Cardiac ventricle fibroblast (primary cell): ENCODE results near the gene NRIP3. TPM values are rescaled to one million over a fixed set of nuclear protein-coding genes. Genes with fewer than 3 reads are reported as not detected.

Experiments used
- total RNA-seq: library from RNA; depleted of rRNA; stranded (reverse); fragments of >200 nt; gene quantifications from 2 replicates; pipeline ENCODE4 v1.2.3, GENCODE V29; 2015

The NRIP3 gene
- 0.25 and 0.34 TPM in 2 replicates for total RNA-seq

DNA sequence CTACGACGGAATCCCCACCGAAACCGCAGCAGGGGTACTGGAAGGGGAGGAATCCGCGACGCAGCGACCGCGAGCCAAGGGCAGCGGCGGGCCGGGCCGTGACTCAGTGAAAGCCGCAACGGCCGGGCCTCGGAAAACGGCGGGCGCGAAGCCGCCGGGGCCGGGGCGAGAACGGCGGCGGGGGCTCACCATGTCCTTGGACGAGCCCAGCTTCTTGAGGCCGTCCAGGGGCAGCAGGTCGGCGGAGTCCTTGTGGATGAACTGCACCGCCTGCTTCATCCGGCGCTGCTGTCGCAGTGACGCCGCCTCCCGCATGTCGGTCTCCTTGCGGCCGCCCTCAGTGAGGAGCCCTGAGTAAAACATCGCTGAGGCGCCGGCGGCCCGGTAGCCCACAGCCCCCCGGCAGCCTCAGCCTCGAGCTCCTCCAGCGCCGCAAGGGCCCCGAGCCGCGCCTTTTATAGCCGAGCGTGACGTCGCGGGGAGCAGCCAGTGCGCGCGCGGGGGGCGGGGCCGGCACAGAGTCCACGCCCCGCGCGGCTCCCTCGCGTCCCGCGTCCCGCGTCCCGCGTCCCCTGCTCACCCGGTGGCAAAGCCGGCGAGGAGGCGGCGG is at the start of gene NRIP3:
Gene NRIP3, minus strand, starts transcription at position 429 of the 610 bp plus-strand sequence. Its CDS starts 66 bp downstream, at position 363.

DNA sequence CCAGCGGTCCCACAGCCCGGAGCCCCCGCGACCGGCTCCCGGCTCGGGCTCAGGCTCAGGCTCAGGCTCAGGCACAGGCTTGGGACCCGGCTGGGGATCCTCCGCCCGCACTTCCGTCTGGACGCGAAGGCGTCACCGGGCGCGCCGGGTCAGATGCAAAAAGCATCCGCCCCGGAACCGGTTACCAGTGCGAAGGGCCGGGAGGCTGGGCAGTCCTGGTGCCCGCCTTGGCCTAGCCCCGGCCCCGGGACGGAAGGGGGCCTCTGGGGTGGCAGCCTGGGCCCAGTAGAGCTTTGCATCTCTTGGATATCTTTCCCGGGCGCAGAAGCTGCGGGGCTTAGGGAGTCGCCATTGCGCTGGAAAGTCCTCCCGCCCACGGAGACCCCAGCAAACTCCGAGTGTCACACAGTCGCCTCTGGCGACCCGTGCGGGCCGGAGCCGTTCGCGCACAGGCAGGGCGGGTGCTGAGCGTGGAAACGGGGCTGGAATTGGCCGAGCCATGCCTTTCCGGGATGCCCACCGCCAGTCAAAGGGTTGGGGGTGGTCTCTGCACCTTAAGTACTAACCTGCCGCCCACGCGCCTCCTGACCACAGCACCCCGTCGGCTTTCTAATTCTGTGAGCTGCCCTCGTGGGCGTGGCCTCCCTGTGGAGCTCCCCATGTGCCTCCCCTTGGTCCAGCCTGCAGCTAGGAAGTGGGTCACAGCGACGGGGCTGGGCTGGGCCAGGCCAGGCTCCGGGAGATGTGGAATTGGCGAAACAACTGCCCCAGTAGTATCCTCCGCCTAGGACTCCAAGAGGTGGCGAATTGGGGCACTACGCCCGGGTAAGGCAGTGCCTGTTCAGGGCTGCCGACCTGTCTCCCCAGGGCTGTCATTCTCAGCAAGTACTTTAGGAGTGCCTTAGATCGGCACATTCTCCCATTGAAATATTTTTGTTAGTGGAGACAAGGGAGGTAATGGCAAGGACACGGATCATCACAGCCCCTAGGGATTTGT is 39.2 kb downstream of the NRIP3 start, which contains the start of gene TMEM9B:
Gene TMEM9B, minus strand, starts transcription at position 119 of the 997 bp plus-strand sequence. CDS start 129 bp downstream, outside the sequence.

DNA sequence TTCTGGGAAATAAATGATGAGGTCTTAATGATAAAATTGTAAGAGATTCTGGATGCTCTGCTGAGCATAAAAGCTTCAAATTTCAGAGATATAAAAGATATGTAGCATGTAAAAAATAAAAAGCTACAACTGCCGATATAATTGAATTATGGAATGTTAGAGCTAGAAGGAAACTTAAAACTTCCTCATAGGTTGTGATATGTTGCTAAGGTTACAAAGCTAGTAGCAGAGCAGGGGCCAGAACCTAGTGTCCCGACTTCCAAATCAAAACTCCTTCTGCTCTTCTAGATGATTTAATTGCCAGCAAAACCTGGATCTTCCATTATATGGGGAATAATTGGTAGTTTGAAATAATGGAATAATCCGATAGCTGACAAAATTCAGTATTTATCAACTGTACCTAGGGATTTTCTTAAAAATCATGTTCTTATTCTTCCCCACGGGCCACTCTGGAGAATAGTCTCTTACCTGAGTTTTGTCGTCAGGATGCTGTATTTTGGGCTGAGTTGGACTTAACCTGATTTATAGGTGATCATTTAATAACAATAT is 61.2 kb downstream of the NRIP3 start, which contains the start of gene ASCL3:
Gene ASCL3, minus strand, starts transcription at position 499 of the 549 bp plus-strand sequence. CDS start 4,855 bp downstream, outside the sequence.

DNA sequence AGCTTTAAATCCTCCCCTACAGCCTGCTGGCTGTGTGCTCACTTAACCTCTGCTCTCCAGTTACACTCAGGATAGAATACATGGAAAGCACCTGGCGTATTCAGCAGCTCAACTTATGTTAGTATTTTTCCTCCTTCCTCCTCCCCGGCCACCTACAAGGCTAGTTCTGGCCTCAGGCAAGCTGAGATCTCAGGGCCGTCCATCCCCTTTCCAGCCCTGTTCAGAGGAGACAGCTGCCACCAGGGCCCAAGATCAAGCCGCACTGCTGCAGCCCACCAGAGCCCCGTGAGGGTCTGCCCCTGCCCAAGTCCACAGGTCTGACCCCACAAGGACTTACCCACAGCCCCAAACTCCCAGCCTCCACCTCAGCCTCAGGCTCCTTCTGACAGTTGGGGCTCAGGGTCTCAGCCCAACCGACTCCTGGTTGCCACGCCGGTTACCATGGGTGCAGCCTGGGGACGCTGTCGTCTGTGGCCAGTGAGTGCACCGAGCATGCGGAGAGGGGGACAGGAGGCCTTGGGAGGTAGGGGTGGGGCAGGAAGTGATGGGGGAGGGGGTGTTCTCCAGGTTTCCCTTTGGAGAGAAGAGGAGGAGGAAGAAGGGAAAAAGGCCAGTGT is 71.1 kb downstream of the NRIP3 start, which contains the start of gene C11orf16:
Gene C11orf16, minus strand, starts transcription at position 384 of the 617 bp plus-strand sequence. CDS start 639 bp downstream, outside the sequence.

Other genes starting within 250 kb of the NRIP3 start
- 28.8 and 33.4 TPM in 2 replicates for gene AKIP1, start 92.8 kb downstream of the NRIP3 start, total RNA-seq
- gene C11orf16, start 71.1 kb downstream of the NRIP3 start, total RNA-seq = not detected in 2 replicates
- gene ASCL3, start 61.0 kb downstream of the NRIP3 start, total RNA-seq = not detected in 2 replicates
- 27.1 and 32.1 TPM in 2 replicates for gene TMEM9B, start 39.6 kb downstream of the NRIP3 start, total RNA-seq
- 1.4 and 5.4 TPM in 2 replicates for gene SCUBE2, start 87.6 kb upstream of the NRIP3 start, total RNA-seq